Spleen (tissue), 11 donors: ENCODE measurements around the gene PPBP. TPM values are rescaled to one million over a fixed set of nuclear protein-coding genes. Genes with fewer than 3 reads are reported as not detected.

Source experiments
- DNase-seq: peaks from one replicate; pipeline ENCODE4 v3.0.0-alpha.2; 2020
- H3K27ac ChIP-seq, 8 donors: fragments of 200-600 bp; sonication (generic) in 7 of 8; 1 replicate in 4 of 8; 2 replicates in 4 of 8; pipeline versions ENCODE4 v1.5.0 to v1.8.0; 2016 to 2021; ENCODE audit warnings: inconsistent platforms in 4 of 8, mild to moderate bottlenecking in 4 of 8, moderate library complexity in 1 of 8
- H3K27me3 ChIP-seq, 7 donors: fragments of 200-600 bp; sonication (generic) in 6 of 7; replicated peaks in 1 of 7; 1 replicate in 4 of 7; 2 replicates in 3 of 7; pipeline versions ENCODE4 v1.5.0 to v1.8.0; 2016 to 2021; ENCODE audit warnings: inconsistent platforms in 3 of 7, mild to moderate bottlenecking in 1 of 7
- H3K36me3 ChIP-seq, 6 donors: fragments of 200-600 bp; sonication (generic) in 5 of 6; 1 replicate in 4 of 6; 2 replicates in 2 of 6; pipeline versions ENCODE4 v1.5.0 to v1.8.0; 2016 to 2021; ENCODE audit warnings: inconsistent platforms in 2 of 6
- H3K4me1 ChIP-seq, 6 donors: fragments of 200-600 bp; sonication (generic) in 5 of 6; 1 replicate in 3 of 6; 2 replicates in 3 of 6; pipeline versions ENCODE4 v1.5.0 to v1.8.0; 2016 to 2021; ENCODE audit warnings: inconsistent platforms in 3 of 6
- H3K4me3 ChIP-seq, 8 donors: fragments of 200-600 bp; sonication (generic) in 7 of 8; 1 replicate in 4 of 8; 2 replicates in 4 of 8; pipeline versions ENCODE4 v1.5.0 to v1.8.0; 2016 to 2021; ENCODE audit warnings: inconsistent platforms in 4 of 8, mild to moderate bottlenecking in 4 of 8, moderate library complexity in 2 of 8
- H3K9me3 ChIP-seq, 8 donors: fragments of 200-600 bp; sonication (generic) in 7 of 8; 1 replicate in 4 of 8; 2 replicates in 4 of 8; pipeline versions ENCODE4 v1.5.0 to v1.8.0; 2016 to 2021; ENCODE audit warnings: inconsistent platforms in 4 of 8
- POLR2A ChIP-seq, 3 donors: fragments of 450-650 bp; IDR thresholded peaks; one replicate each; pipeline ENCODE4 v1.5.1; 2017; ENCODE audit warnings: antibody characterized with exemption in 3 of 3, mild to moderate bottlenecking in 1 of 3
- POLR2AphosphoS5 ChIP-seq, 3 donors: sonication (generic); formaldehyde crosslinking; IDR thresholded peaks; one replicate each; pipeline ENCODE4 v1.5.1; 2017; ENCODE audit warnings: antibody characterized with exemption in 3 of 3
- WGBS, 5 donors: extraction: QIAGEN DNeasy Blood & Tissue Kit in 3 of 5; methylation state at CpG; one replicate each; pipeline versions ENCODE4 v1.1.5 to v1.1.7; 2013 to 2018; 5-methylcytosine and 5-hydroxymethylcytosine counted together
- intact Hi-C: fragments of 100-400 bp; cut with DNase I; formaldehyde crosslinking; loops from one replicate; pipeline ENCODE4 v1.15.0; 2023; ENCODE audit warnings: low total_unique reads
- polyA plus RNA-seq, 3 donors: library from polyadenylated mRNA; stranded (reverse); fragments of 200-250 nt; gene quantifications; one replicate each; pipeline ENCODE4 v1.2.1, GENCODE V29; 2013
- total RNA-seq, 7 donors: library from RNA; depleted of rRNA in 3 of 7; stranded (reverse); fragments of >200 nt in 3 of 7; fragmentation: NEBNext Ultra II Directional in 4 of 7; extraction: Animal tissue kit (Norgen Biotek cat#: 25700) in 4 of 7; gene quantifications; one replicate each; pipeline versions ENCODE4 v1.1.0 to v1.2.1, GENCODE V29; 2016 to 2021
- TF ChIP-seq, protein P1 (sequence below), 11 experiments: fragments of 200-600 bp in 7 of 11; fragments of 450-650 bp in 4 of 11; sonication (generic) in 4 of 11; IDR thresholded peaks in 8 of 11; conservative IDR thresholded peaks in 3 of 11; 1 replicate in 7 of 11; 2 replicates in 4 of 11; pipeline versions ENCODE4 v1.4.0 to v1.8.0; 2016 to 2021; ENCODE audit warnings: antibody characterized with exemption in 11 of 11, inconsistent platforms in 4 of 11, mild to moderate bottlenecking in 1 of 11
- donor health status: healthy with polysubstance abuse.
- donor health status: DM: no; HTN: no; CAD: no; lungs with moderate emphysema.
- donor health status: DM: no; HTN: no; CAD: no.
- donor health status: Bipolar disorder and iron deficiency.
- donor health status: healthy.
- donor health status: DM: no; HTN: no; CAD: no.
- donor health status: DM: yes; HTN: yes; CAD: no.

The PPBP gene
- total and polyA plus RNA-seq, 10 donors = 12.9 to 232 (median 102) TPM

DNA sequence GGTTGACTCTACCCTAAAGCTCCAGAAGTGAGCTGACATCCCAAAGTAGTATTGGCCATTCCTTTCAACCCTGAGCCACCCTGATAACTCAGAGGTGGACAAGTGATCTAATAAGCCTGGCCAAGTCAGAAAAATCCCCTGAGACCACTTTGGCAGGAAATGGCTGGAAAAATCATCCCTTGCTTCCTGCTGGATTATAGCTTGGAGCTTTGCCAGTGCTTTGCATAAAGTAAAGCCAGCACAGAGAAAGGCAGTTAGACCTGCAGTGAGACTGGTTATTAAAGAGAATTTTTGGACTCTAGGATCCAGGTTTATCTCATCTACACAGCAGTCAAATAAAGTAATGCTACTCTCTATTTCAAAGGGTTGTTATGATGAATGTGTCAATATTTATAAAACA lies 44.1 kb upstream of the PPBP start:
- Histone ChIP-seq H3K9me3 (peaks cover 0 to 6% (median 0%) of the 10 kb centered on the region in 8 donors), H3K27me3 (peaks cover 0 to 5% (median 0%) of the 10 kb centered on the region in 7 donors), H3K27ac (no peak overlapping the region), H3K4me1 (peaks cover 0 to 8% (median 0%) of the 10 kb centered on the region in 6 donors), H3K4me3 (no peak overlapping the region), H3K36me3 (no peaks in the 10 kb centered on the region)
- TF ChIP-seq, protein P1, sequence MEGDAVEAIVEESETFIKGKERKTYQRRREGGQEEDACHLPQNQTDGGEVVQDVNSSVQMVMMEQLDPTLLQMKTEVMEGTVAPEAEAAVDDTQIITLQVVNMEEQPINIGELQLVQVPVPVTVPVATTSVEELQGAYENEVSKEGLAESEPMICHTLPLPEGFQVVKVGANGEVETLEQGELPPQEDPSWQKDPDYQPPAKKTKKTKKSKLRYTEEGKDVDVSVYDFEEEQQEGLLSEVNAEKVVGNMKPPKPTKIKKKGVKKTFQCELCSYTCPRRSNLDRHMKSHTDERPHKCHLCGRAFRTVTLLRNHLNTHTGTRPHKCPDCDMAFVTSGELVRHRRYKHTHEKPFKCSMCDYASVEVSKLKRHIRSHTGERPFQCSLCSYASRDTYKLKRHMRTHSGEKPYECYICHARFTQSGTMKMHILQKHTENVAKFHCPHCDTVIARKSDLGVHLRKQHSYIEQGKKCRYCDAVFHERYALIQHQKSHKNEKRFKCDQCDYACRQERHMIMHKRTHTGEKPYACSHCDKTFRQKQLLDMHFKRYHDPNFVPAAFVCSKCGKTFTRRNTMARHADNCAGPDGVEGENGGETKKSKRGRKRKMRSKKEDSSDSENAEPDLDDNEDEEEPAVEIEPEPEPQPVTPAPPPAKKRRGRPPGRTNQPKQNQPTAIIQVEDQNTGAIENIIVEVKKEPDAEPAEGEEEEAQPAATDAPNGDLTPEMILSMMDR (IDR thresholded peaks at IDR 0.05 in 8 of 11, conservative IDR thresholded peaks at IDR 0.05 in 3 of 11) = no peak
- TF ChIP-seq POLR2A (IDR thresholded peaks at IDR 0.05) (no peak), POLR2AphosphoS5 (IDR thresholded peaks at IDR 0.05) (no peak)
- intact Hi-C loops = no loop called here
- no peak for DNase-seq

DNA sequence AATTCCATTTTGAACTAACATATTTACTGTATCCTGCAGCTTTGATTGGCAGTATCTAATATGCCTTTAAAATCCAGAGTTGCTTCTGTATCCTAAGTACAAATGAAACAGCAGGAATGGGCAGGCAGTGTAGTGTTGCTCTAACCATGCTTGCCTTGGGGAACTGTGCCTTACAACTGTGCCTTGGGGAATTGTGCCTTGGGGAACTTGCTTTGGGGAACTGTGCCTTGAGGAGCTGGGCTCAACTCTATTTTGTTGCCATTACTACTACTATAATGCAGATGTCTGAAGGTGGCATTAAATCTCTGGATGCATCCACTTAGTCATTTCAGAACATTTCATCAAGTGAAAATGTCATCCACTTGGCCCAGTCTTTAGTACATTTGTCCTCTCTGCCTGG lies 43.6 kb upstream of the PPBP start:
- TF ChIP-seq, protein P1 (IDR thresholded peaks at IDR 0.05 in 8 of 11, conservative IDR thresholded peaks at IDR 0.05 in 3 of 11) = no peak
- no peak for TF ChIP-seq POLR2A (IDR thresholded peaks at IDR 0.05)
- TF ChIP-seq POLR2AphosphoS5 (IDR thresholded peaks at IDR 0.05) = no peak
- intact Hi-C loops = no loop called here

GRCh38 chr4:74030285-74030684 lies 42.3 kb upstream of the PPBP start:
- Histone ChIP-seq H3K4me1 (peaks cover 0 to 6% (median 0%) of the 10 kb centered on the region in 6 donors), H3K36me3 (no peaks in the 10 kb centered on the region), H3K27me3 (peaks cover 0 to 5% (median 0%) of the 10 kb centered on the region in 7 donors), H3K27ac (no peak overlapping the region), H3K4me3 (no peak overlapping the region), H3K9me3 (peaks cover 0 to 14% (median 0%) of the 10 kb centered on the region in 8 donors)
- TF ChIP-seq POLR2A (IDR thresholded peaks at IDR 0.05) (no peak), POLR2AphosphoS5 (IDR thresholded peaks at IDR 0.05) (no peak)
- TF ChIP-seq, protein P1 (IDR thresholded peaks at IDR 0.05 in 8 of 11, conservative IDR thresholded peaks at IDR 0.05 in 3 of 11) = no peak
- DNase-seq = no peak
- intact Hi-C loops = no loop called here

More for the DNA sequence above, 43.6 kb upstream of the PPBP start:
- H3K36me3 ChIP-seq = no peaks in the 10 kb centered on the region
- H3K4me1 ChIP-seq = peaks cover 0 to 6% (median 0%) of the 10 kb centered on the region in 6 donors
- H3K4me3 ChIP-seq = no peak overlapping the region
- H3K9me3 ChIP-seq = peaks cover 0 to 6% (median 0%) of the 10 kb centered on the region in 8 donors
- peaks cover 0 to 5% (median 0%) of the 10 kb centered on the region in 7 donors for H3K27me3 ChIP-seq
- no peak overlapping the region for H3K27ac ChIP-seq
- DNase-seq = no peak

DNA sequence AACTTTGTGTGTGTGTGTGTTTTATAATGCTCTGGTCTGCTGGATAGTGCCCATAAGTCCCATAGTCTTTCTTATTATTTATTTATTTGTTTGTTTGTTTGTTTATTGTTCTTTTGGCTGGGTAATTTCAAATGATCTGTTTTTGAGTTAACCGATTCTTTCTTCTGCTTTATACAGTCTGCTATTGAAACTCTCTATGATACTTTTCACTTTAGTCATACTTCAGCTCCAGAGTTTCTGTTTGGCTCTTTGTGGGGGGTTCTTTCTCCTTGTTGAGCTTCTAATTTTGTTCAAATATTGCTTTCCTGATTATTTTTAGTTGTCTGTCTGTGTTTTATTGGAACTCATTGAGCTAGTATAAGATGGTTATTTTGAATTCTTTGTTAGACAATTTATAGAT lies 40.5 kb upstream of the PPBP start:
- WGBS, 5 donors = 0 to 91% (median 50%) methylated on average over 1 of the region's 1 CpG
- intact Hi-C loops = no loop called here
- Histone ChIP-seq H3K4me3 (no peak overlapping the region), H3K36me3 (no peaks in the 10 kb centered on the region), H3K27ac (no peak overlapping the region), H3K4me1 (peaks cover 0 to 6% (median 0%) of the 10 kb centered on the region in 6 donors), H3K9me3 (peaks cover 0 to 14% (median 0%) of the 10 kb centered on the region in 8 donors), H3K27me3 (peaks cover 0 to 5% (median 0%) of the 10 kb centered on the region in 7 donors)
- TF ChIP-seq POLR2A (IDR thresholded peaks at IDR 0.05) = no peak
- TF ChIP-seq POLR2AphosphoS5 (IDR thresholded peaks at IDR 0.05) = no peak
- TF ChIP-seq, protein P1 (IDR thresholded peaks at IDR 0.05 in 8 of 11, conservative IDR thresholded peaks at IDR 0.05 in 3 of 11) = no peak
- DNase-seq = no peak
